HL-60 (cell line): ENCODE results near the gene RALY.
"Not testable (repeated sequence)": the region's sequence is repeated elsewhere in the genome, so short reads cannot be mapped to it uniquely, and the experiment has no call there.

Source experiments
- DNase-seq, 2 experiments: peaks; one replicate each; pipeline ENCODE4 v3.0.0-alpha.2; 2010 to 2020; ENCODE audit warnings: low read depth in 1 of 2, low spot score in 1 of 2
- H3K27ac ChIP-seq: fragments of 250-450 bp; sonication (Bioruptor Pico); replicated peaks from 2 replicates; pipeline ENCODE4 v1.5.1; 2020; ENCODE audit warnings: mild to moderate bottlenecking, moderate library complexity
- H3K27me3 ChIP-seq: fragments of 250-450 bp; sonication (Bioruptor Pico); 2 replicates; pipeline ENCODE4 v1.5.1; 2021; ENCODE audit warnings: mild to moderate bottlenecking, moderate library complexity; ENCODE audit not compliant: insufficient read depth, poor library complexity, severe bottlenecking
- H3K4me3 ChIP-seq: replicated peaks from 2 replicates; pipeline ENCODE4 v1.5.1; 2011; ENCODE audit warnings: mild to moderate bottlenecking, control low read depth, low read length; ENCODE audit not compliant: insufficient read depth
- CTCF ChIP-seq: IDR thresholded peaks from one replicate; pipeline ENCODE4 v1.5.1; 2011; ENCODE audit warnings: low read length, control low read depth, inconsistent platforms; ENCODE audit not compliant: insufficient read depth
- GABPA ChIP-seq: IDR thresholded peaks from 2 replicates; pipeline ENCODE4 v1.6.1; 2012; ENCODE audit warnings: low read depth
- POLR2AphosphoS5 ChIP-seq: IDR thresholded peaks from 2 replicates; pipeline ENCODE4 v1.6.1; 2012; ENCODE audit warnings: low read depth
- REST ChIP-seq: IDR thresholded peaks from 2 replicates; pipeline ENCODE4 v1.6.1; 2012; ENCODE audit warnings: low read depth; ENCODE audit not compliant: insufficient replicate concordance
- SPI1 ChIP-seq: IDR thresholded peaks from 2 replicates; pipeline ENCODE4 v1.6.1; 2012; ENCODE audit warnings: low read depth, mild to moderate bottlenecking, borderline replicate concordance

Gene RALY

GRCh38 chr20:34124469-34125249 lies 130.9 kb downstream of the RALY start:
- TF ChIP-seq REST = no peak
- Histone ChIP-seq H3K27me3 (no peaks in the 10 kb centered on the region), H3K4me3 (no peak overlapping the region), H3K27ac (no peak overlapping the region)
- no peak for DNase-seq

- H3K4me3 ChIP-seq = no peak overlapping the region
- no peak for DNase-seq
- H3K27me3 ChIP-seq = no peaks in the 10 kb centered on the region
- no peak overlapping the region for H3K27ac ChIP-seq
- no peak for TF ChIP-seq CTCF
Observed at GRCh38 chr20:34127792-34128191, 134.1 kb downstream of the RALY start.

- TF ChIP-seq REST = no peak
- TF ChIP-seq SPI1 = no peak
- TF ChIP-seq CTCF = peak; percentile 66
- no peaks in the 10 kb centered on the region for H3K27me3 ChIP-seq
- no peak overlapping the region for H3K4me3 ChIP-seq
- DNase-seq = peak in 1 of 2 experiments; percentile 66
- no peak overlapping the region for H3K27ac ChIP-seq
Observed at GRCh38 chr20:34129518-34130162, 135.9 kb downstream of the RALY start.

- no peak for DNase-seq
- no peaks in the 10 kb centered on the region for H3K27me3 ChIP-seq
- TF ChIP-seq SPI1 (no peak), POLR2AphosphoS5 (no peak), REST (no peak), CTCF (no peak), GABPA (no peak)
- H3K4me3 ChIP-seq = no peak overlapping the region
- H3K27ac ChIP-seq = no peak overlapping the region
Observed at GRCh38 chr20:34131491-34131890, 137.8 kb downstream of the RALY start.

- not testable (repeated sequence) for H3K27ac ChIP-seq, DNase-seq, H3K27me3 ChIP-seq, H3K4me3 ChIP-seq
Observed at GRCh38 chr20:34132491-34132890, 138.8 kb downstream of the RALY start.

- not testable (repeated sequence) for H3K4me3 ChIP-seq, H3K27me3 ChIP-seq
- peak in 1 of 2 experiments; percentile 79 for DNase-seq
- peak overlapping the region; percentile 54 for H3K27ac ChIP-seq
Observed at GRCh38 chr20:34132943-34133342, 139.2 kb downstream of the RALY start.
